Neuronal stem cell (in vitro differentiated cells): ENCODE data around the gene CHN2.
A peak's percentile ranks its signal among the peaks of the same experiment; 100 is the strongest.

Experiments used
- DNase-seq: peaks from one replicate; pipeline ENCODE4 v3.0.0-alpha.2; 2013; ENCODE audit warnings: low spot score
- H2AFZ ChIP-seq: one replicate; pipeline ENCODE4 v1.6.1; 2013; ENCODE audit warnings: mild to moderate bottlenecking, low read length, inconsistent platforms
- H2AK5ac ChIP-seq: 2 replicates; pipeline ENCODE4 v1.6.1; 2013; ENCODE audit warnings: low read depth, mild to moderate bottlenecking, inconsistent platforms, low read length, moderate library complexity, mixed read lengths
- H2BK120ac ChIP-seq: 2 replicates; pipeline ENCODE4 v1.6.1; 2013; ENCODE audit warnings: low read depth, mild to moderate bottlenecking, inconsistent platforms, low read length, moderate library complexity, mixed read lengths
- H2BK12ac ChIP-seq: one replicate; pipeline ENCODE4 v1.6.1; 2013; ENCODE audit warnings: low read length, inconsistent platforms
- H2BK15ac ChIP-seq: 2 replicates; pipeline ENCODE4 v1.6.1; 2013; ENCODE audit warnings: mild to moderate bottlenecking, low read length, inconsistent platforms, mixed read lengths
- H2BK5ac ChIP-seq: one replicate; pipeline ENCODE4 v1.6.1; 2013; ENCODE audit warnings: inconsistent platforms, mild to moderate bottlenecking, low read length, moderate library complexity
- H3K14ac ChIP-seq: one replicate; pipeline ENCODE4 v1.6.1; 2013; ENCODE audit warnings: low read length, inconsistent platforms
- H3K18ac ChIP-seq: 2 replicates; pipeline ENCODE4 v1.6.1; 2013; ENCODE audit warnings: low read length, inconsistent platforms
- H3K23ac ChIP-seq: 2 replicates; pipeline ENCODE4 v1.6.1; 2013; ENCODE audit warnings: low read depth, mild to moderate bottlenecking, mixed read lengths, low read length, inconsistent platforms; ENCODE audit not compliant: poor library complexity
- H3K27ac ChIP-seq: replicated peaks from 3 replicates; pipeline ENCODE4 v1.5.1; 2013; ENCODE audit warnings: low read length, inconsistent platforms
- H3K27me3 ChIP-seq, 3 experiments: 2 replicates each; pipeline ENCODE4 v1.6.1; 2013; ENCODE audit warnings: low read length in 3 of 3, mild to moderate bottlenecking in 2 of 3, inconsistent platforms in 1 of 3, low read depth in 1 of 3, mixed read lengths in 1 of 3, moderate library complexity in 1 of 3; ENCODE audit not compliant: control insufficient read depth in 3 of 3, insufficient read depth in 3 of 3
- H3K36me3 ChIP-seq, 2 donors: replicated peaks in 1 of 2; 2 replicates each; pipeline ENCODE4 v1.6.1; 2013; ENCODE audit warnings: low read length in 2 of 2; ENCODE audit not compliant: control insufficient read depth in 2 of 2, insufficient read depth in 2 of 2
- H3K4ac ChIP-seq: 2 replicates; pipeline ENCODE4 v1.6.1; 2013; ENCODE audit warnings: inconsistent platforms, mild to moderate bottlenecking, low read length, moderate library complexity
- H3K4me1 ChIP-seq, 2 donors: 1 replicate in 1 of 2; 2 replicates in 1 of 2; pipeline ENCODE4 v1.6.1; 2013; ENCODE audit warnings: low read length in 2 of 2, low read depth in 1 of 2; ENCODE audit not compliant: control insufficient read depth in 2 of 2, insufficient read depth in 1 of 2
- H3K4me2 ChIP-seq: one replicate; pipeline ENCODE4 v1.6.1; 2013; ENCODE audit warnings: mild to moderate bottlenecking, low read length, inconsistent platforms; ENCODE audit not compliant: insufficient read depth, poor library complexity, severe bottlenecking
- H3K4me3 ChIP-seq, 2 donors: 2 replicates each; pipeline ENCODE4 v1.5.1; 2013; ENCODE audit warnings: low read length in 2 of 2, mild to moderate bottlenecking in 2 of 2, inconsistent platforms in 1 of 2, moderate library complexity in 1 of 2
- H3K79me1 ChIP-seq: one replicate; pipeline ENCODE4 v1.6.1; 2013; ENCODE audit warnings: low read depth, mild to moderate bottlenecking, inconsistent platforms, low read length, moderate library complexity
- H3K9ac ChIP-seq: one replicate; pipeline ENCODE4 v1.6.1; 2013; ENCODE audit warnings: mild to moderate bottlenecking, low read depth, low read length, inconsistent platforms; ENCODE audit not compliant: poor library complexity
- H3K9me3 ChIP-seq, 2 donors: replicated peaks in 1 of 2; 2 replicates each; pipeline versions ENCODE3 to v1.6.1; 2013; ENCODE audit warnings: low read length in 2 of 2, mild to moderate bottlenecking in 2 of 2, inconsistent platforms in 1 of 2, low read depth in 1 of 2, mixed read lengths in 1 of 2, moderate library complexity in 1 of 2; ENCODE audit not compliant: control insufficient read depth in 2 of 2, insufficient read depth in 1 of 2
- H4K8ac ChIP-seq: one replicate; pipeline ENCODE4 v1.6.1; 2013; ENCODE audit warnings: low read depth, mild to moderate bottlenecking, inconsistent platforms, low read length, moderate library complexity
- H4K91ac ChIP-seq: one replicate; pipeline ENCODE4 v1.6.1; 2013; ENCODE audit warnings: low read length, low read depth, mild to moderate bottlenecking, inconsistent platforms; ENCODE audit not compliant: poor library complexity
- WGBS, 2 donors: extraction: QIAGEN DNeasy Blood & Tissue Kit; methylation state at CpG; one replicate each; pipeline ENCODE4 v1.1.7; 2013; ENCODE audit warnings: missing lambda C conversion rate in 2 of 2, mixed read lengths in 1 of 2; ENCODE audit not compliant: insufficient read length in 2 of 2, insufficient replicate concordance in 1 of 2; ENCODE audit errors: extremely low coverage in 2 of 2; 5-methylcytosine and 5-hydroxymethylcytosine counted together

CHN2 gene

DNA sequence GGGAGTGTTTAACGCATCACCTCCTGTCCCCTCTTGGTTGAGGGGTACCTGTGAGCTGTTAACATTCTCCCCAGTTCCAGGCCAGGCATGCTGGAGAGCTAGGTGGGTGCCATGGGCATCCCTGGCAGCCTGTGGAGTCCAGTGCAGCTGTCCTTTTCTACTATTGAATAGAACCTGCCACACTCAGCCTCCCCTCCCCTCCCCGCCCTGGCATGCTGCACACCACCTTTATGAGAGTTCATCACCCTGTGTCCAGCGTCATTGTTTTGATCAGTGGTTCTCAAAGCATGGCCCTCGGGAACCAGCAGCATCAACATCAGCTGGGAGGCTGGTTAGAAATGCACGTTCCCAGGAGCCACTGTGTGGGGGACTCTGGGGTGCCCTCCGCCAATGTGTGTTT lies 211.8 kb downstream of the CHN2 start:
- H2BK15ac ChIP-seq = no peak overlapping the region
- no peak overlapping the region for H4K8ac ChIP-seq
- no peak overlapping the region for H2BK5ac ChIP-seq
- no peak overlapping the region for H3K27ac ChIP-seq
- no peak overlapping the region for H3K4me3 ChIP-seq
- no peaks in the 10 kb centered on the region for H3K36me3 ChIP-seq
- H3K9ac ChIP-seq = no peak overlapping the region
- no peak overlapping the region for H3K18ac ChIP-seq
- no peak overlapping the region for H3K23ac ChIP-seq
- no peak overlapping the region for H3K14ac ChIP-seq
- no peaks in the 10 kb centered on the region for H3K79me1 ChIP-seq
- H3K4ac ChIP-seq = no peak overlapping the region
- no peak overlapping the region for H2AFZ ChIP-seq
- no peak for DNase-seq
- no peaks in the 10 kb centered on the region for H3K4me1 ChIP-seq
- no peak overlapping the region for H2AK5ac ChIP-seq
- no peak overlapping the region for H3K4me2 ChIP-seq
- no CpG with 5 or more reads among the region's 6 CpGs for WGBS, 2 donors
- H2BK12ac ChIP-seq = no peak overlapping the region
- no peak overlapping the region for H4K91ac ChIP-seq
- peaks cover 0 to 6% (median 0%) of the 10 kb centered on the region in 3 experiments for H3K27me3 ChIP-seq
- H2BK120ac ChIP-seq = no peak overlapping the region
- H3K9me3 ChIP-seq = no peaks in the 10 kb centered on the region

DNA sequence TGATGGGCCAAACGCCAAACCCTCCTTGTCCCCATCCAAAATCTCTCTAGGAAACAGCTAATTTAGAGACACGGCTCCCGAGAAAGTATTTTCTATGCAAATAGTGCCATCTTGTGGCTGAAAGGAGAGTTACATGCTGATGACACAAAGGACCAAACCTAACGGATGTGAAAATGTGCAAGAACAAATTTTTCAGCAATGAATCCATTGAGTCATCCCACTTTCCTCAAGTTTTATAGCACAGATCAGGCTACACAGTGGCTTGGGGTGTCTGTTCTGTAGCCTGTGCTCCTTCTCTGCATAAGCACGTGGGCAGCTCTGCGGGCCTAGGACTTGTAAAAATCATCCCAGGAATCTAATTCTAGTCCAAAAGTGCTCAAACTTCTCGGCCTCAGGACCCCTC lies 214.3 kb downstream of the CHN2 start:
- H3K27me3 ChIP-seq = peaks cover 0 to 6% (median 0%) of the 10 kb centered on the region in 3 experiments
- no peaks in the 10 kb centered on the region for H3K4me1 ChIP-seq
- H3K79me1 ChIP-seq = no peaks in the 10 kb centered on the region
- no peak overlapping the region for H3K9ac ChIP-seq
- H3K4ac ChIP-seq = no peak overlapping the region
- no peak overlapping the region for H2BK5ac ChIP-seq
- no peak overlapping the region for H2BK12ac ChIP-seq
- no peak overlapping the region for H2AK5ac ChIP-seq
- H2BK15ac ChIP-seq = no peak overlapping the region
- peak overlapping the region; percentile 76 for H2AFZ ChIP-seq
- peak; percentile 78 for DNase-seq
- H3K36me3 ChIP-seq = no peaks in the 10 kb centered on the region
- no peak overlapping the region for H4K91ac ChIP-seq
- no CpG with 5 or more reads among the region's 7 CpGs for WGBS, 2 donors
- H3K27ac ChIP-seq = no peak overlapping the region
- no peak overlapping the region for H3K18ac ChIP-seq
- no peaks in the 10 kb centered on the region for H3K9me3 ChIP-seq
- no peak overlapping the region for H2BK120ac ChIP-seq
- no peak overlapping the region for H3K4me3 ChIP-seq
- no peak overlapping the region for H3K14ac ChIP-seq
- no peak overlapping the region for H3K23ac ChIP-seq
- H3K4me2 ChIP-seq = no peak overlapping the region
- H4K8ac ChIP-seq = no peak overlapping the region

DNA sequence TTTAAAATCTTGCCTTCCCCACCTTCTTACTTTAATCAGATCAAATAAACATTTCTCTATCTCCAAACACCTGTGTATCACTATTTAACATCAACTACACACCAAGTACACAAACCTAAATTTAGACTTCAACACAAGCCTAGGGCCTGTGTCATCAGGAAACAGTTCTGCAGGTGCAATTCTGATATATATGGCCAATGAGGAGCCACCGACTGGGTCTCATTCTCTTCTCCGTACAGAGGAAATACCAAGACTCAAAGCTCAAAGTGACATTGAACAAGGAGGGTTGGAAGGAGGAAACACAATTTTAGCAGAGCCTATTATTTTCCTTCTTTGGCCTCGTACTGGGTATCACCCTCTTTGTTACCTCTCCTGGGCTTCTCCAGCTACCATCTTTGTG lies 216.4 kb downstream of the CHN2 start:
- no CpG with 5 or more reads among the region's 3 CpGs for WGBS, 2 donors
- Histone ChIP-seq H2BK15ac (no peak overlapping the region), H3K4ac (no peak overlapping the region), H3K27ac (no peak overlapping the region), H3K27me3 (peaks cover 0 to 3% (median 0%) of the 10 kb centered on the region in 3 experiments), H4K91ac (no peak overlapping the region), H3K18ac (no peak overlapping the region), H3K23ac (no peak overlapping the region), H2AK5ac (no peak overlapping the region), H3K4me3 (no peak overlapping the region), H3K9me3 (no peaks in the 10 kb centered on the region), H3K36me3 (no peaks in the 10 kb centered on the region), H3K14ac (no peak overlapping the region), H2BK5ac (no peak overlapping the region), H3K4me2 (no peak overlapping the region), H3K9ac (peak overlapping the region; percentile 7), H2BK120ac (no peak overlapping the region), H3K4me1 (no peaks in the 10 kb centered on the region), H4K8ac (no peak overlapping the region), H2BK12ac (no peak overlapping the region), H3K79me1 (no peaks in the 10 kb centered on the region), H2AFZ (no peak overlapping the region)
- DNase-seq = no peak

DNA sequence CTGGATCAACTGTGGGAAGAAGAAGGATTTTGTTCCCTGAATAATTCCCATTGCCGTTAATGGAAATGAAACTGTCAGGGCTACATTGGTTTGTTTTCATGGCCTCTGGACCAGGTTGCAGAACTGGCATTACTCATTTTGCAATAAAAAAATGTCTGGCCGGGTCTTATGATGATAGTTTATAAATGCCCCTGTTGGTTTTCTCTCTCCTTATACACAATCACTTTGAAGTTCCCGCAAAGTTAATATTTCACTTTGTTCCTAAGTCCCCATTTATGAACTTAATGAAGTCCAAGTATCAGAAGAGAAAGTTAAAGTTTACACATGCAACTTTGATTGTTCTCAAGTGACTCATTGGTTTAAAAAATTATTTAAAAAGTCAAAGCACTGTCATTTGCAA lies 218.3 kb downstream of the CHN2 start:
- H3K27me3 ChIP-seq = peaks cover 0 to 3% (median 0%) of the 10 kb centered on the region in 3 experiments
- H3K79me1 ChIP-seq = no peaks in the 10 kb centered on the region
- no peak overlapping the region for H2BK5ac ChIP-seq
- H2BK15ac ChIP-seq = no peak overlapping the region
- H3K4me1 ChIP-seq = peaks cover 0 to 2% of the 10 kb centered on the region in 2 donors
- H3K18ac ChIP-seq = no peak overlapping the region
- H4K8ac ChIP-seq = no peak overlapping the region
- H2BK120ac ChIP-seq = no peak overlapping the region
- H3K4me3 ChIP-seq = no peak overlapping the region
- DNase-seq = no peak
- H3K9me3 ChIP-seq = no peaks in the 10 kb centered on the region
- H2AK5ac ChIP-seq = no peak overlapping the region
- no peak overlapping the region for H3K4ac ChIP-seq
- no peak overlapping the region for H3K9ac ChIP-seq
- WGBS, 2 donors = no CpG with 5 or more reads among the region's 3 CpGs
- no peak overlapping the region for H2BK12ac ChIP-seq
- H3K23ac ChIP-seq = no peak overlapping the region
- H3K36me3 ChIP-seq = no peaks in the 10 kb centered on the region
- H3K4me2 ChIP-seq = no peak overlapping the region
- no peak overlapping the region for H2AFZ ChIP-seq
- no peak overlapping the region for H3K27ac ChIP-seq
- no peak overlapping the region for H3K14ac ChIP-seq
- no peak overlapping the region for H4K91ac ChIP-seq
